Activated CD8-positive, alpha-beta T cell treated with anti-CD3 and anti-CD28 coated beads for 36 hours (primary cell): ENCODE results near the gene PGM1. TPM values are rescaled to one million over a fixed set of nuclear protein-coding genes. Genes with fewer than 3 reads are reported as not detected.

Experiments
- ATAC-seq: fragments of 200-7000 bp; cut with Tn5 transposase; one replicate; pipeline ENCODE4 v1.10.0; 2021; ENCODE audit warnings: mild to moderate bottlenecking, moderate library complexity
- CTCF ChIA-PET: fragments of 350-600 bp; sonication (Branson Sonifier 250); formaldehyde crosslinking; loops from one replicate; lab custom pipeline; 2021; ENCODE audit warnings: antibody characterized with exemption; lab: Charles Lee
- POLR2A ChIA-PET: fragments of 350-600 bp; sonication (Branson Sonifier 250); formaldehyde crosslinking; loops from one replicate; lab custom pipeline; 2021; ENCODE audit warnings: antibody characterized with exemption; lab: Charles Lee
- DNase-seq: peaks from one replicate; pipeline ENCODE4 v3.0.0-alpha.2; 2020
- H3K27ac Mint-ChIP-seq: one replicate; pipeline ENCODE4 v1.8.0; 2021; ENCODE audit warnings: mild to moderate bottlenecking, mixed read lengths
- H3K27me3 Mint-ChIP-seq: one replicate; pipeline ENCODE4 v1.8.0; 2021; ENCODE audit warnings: mixed read lengths
- H3K36me3 Mint-ChIP-seq: one replicate; pipeline ENCODE4 v1.8.0; 2021; ENCODE audit warnings: low read depth, mixed read lengths
- H3K4me1 Mint-ChIP-seq: one replicate; pipeline ENCODE4 v1.8.0; 2021; ENCODE audit warnings: low read depth, mixed read lengths
- H3K4me3 Mint-ChIP-seq: one replicate; pipeline ENCODE4 v1.8.0; 2021; ENCODE audit warnings: mild to moderate bottlenecking, moderate library complexity, mixed read lengths
- H3K9me3 Mint-ChIP-seq: one replicate; pipeline ENCODE4 v1.8.0; 2021; ENCODE audit warnings: mixed read lengths
- CTCF ChIP-seq: fragments of 200-600 bp; IDR thresholded peaks from one replicate; pipeline ENCODE4 v1.8.0; 2022; ENCODE audit warnings: antibody characterized with exemption, mild to moderate bottlenecking
- intact Hi-C: fragments of 100-400 bp; cut with micrococcal nuclease; formaldehyde crosslinking; loops from one replicate; pipeline ENCODE4 v1.10.0; 2022
- total RNA-seq, 2 experiments: library from RNA; stranded (reverse); gene quantifications; one replicate each; pipeline ENCODE4 v1.2.3, GENCODE V29; 2021

Gene PGM1
- total RNA-seq, 2 experiments from 2014 or later = 47.4 to 48.9 TPM

GRCh38 chr1:63638875-63639274, 45.7 kb downstream of the PGM1 start:
- Mint-ChIP-seq H3K4me3 (no peak overlapping the region), H3K4me1 (no peaks in the 10 kb centered on the region), H3K9me3 (no peaks in the 10 kb centered on the region), H3K27ac (no peak overlapping the region), H3K36me3 (peaks cover 46% of the 10 kb centered on the region), H3K27me3 (no peaks in the 10 kb centered on the region)
- no peak for ATAC-seq
- DNase-seq = no peak
- ChIA-PET CTCF (no interaction called here), POLR2A (no interaction called here)
- intact Hi-C loops = no loop called here
- TF ChIP-seq CTCF = no peak

DNA sequence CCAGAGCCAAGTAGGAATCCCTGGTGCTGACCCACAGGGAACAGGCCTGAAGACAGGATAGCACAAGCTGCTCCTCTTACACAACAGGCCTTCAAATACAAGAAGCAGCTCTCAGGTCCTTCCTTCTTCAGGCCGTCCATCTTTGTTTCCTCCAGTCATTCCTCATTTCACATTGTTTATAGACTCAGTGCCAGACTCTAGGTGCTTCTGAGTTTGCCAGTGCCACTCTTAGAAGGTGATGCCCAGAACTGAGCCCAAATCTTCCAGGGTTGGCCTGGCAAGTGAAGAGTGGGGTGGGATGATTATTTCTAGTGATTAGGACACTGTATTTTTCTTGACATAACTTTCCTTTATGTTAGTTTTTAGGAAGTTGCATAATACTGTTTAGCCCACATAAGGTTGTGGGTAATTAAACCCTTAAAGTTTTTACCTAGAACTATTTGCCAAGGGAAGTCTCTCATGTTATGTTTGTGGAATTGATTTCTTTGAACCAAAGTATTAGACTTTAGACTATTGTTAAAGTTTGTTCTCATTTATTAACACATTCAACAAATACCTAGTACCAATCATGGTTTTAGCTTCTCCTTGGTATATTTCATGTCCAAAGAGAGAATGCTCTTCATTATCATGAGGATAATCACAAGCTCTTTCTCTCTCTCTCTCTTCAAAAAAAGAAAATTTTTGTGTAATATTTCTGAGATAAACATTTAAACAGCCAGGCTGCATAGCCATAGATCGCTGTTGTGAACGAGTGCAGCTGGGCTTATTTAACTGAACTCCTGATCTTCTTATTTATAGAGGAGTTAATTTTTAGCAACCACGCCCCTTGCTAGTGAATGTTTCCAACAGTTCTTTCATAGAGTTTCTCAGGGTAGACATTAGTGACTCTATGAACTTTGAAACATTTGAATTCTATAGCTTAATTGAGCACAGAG, 47.7 kb downstream of the PGM1 start:
- Mint-ChIP-seq H3K27me3 (no peaks in the 10 kb centered on the region), H3K4me1 (no peaks in the 10 kb centered on the region), H3K27ac (no peak overlapping the region), H3K36me3 (peaks cover 43% of the 10 kb centered on the region), H3K9me3 (no peaks in the 10 kb centered on the region), H3K4me3 (no peak overlapping the region)
- TF ChIP-seq CTCF = no peak
- ChIA-PET POLR2A (no interaction called here), CTCF (no interaction called here)
- DNase-seq (no peak), ATAC-seq (no peak)
- intact Hi-C loops = no loop called here

GRCh38 chr1:63641615-63642014, 48.4 kb downstream of the PGM1 start:
- Mint-ChIP-seq H3K4me1 (no peaks in the 10 kb centered on the region), H3K27me3 (no peaks in the 10 kb centered on the region), H3K27ac (no peak overlapping the region), H3K9me3 (no peaks in the 10 kb centered on the region), H3K4me3 (no peak overlapping the region), H3K36me3 (peaks cover 39% of the 10 kb centered on the region)
- DNase-seq (no peak), ATAC-seq (no peak)
- intact Hi-C loops = no loop called here
- CTCF ChIA-PET = no interaction called here
- no peak for TF ChIP-seq CTCF
- POLR2A ChIA-PET = no interaction called here

DNA sequence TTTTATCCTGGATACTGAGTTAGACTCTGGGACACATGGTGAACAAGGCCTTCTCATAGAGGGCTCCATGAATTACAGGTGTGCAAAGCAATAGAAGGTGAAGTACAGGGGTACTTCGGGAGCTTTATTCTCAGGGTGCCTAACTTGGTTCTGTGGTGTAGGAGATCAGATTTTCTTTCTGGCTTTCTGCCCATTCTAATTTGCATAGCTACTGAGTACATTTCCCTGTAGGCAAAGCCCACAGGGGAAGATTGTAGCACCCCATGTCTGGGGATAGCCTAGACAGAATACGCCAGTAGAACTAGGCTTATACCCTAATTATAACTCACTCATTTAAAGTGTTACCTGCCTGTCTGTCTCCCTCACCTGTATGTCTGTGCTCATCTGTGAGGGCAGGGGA, 49.7 kb downstream of the PGM1 start:
- CTCF ChIA-PET = no interaction called here

More for the DNA sequence above, 49.7 kb downstream of the PGM1 start:
- Mint-ChIP-seq H3K4me1 (no peaks in the 10 kb centered on the region), H3K4me3 (no peak overlapping the region), H3K9me3 (no peaks in the 10 kb centered on the region), H3K27ac (no peak overlapping the region), H3K36me3 (peaks cover 34% of the 10 kb centered on the region), H3K27me3 (no peaks in the 10 kb centered on the region)
- POLR2A ChIA-PET = no interaction called here
- intact Hi-C loops = no loop called here
- ATAC-seq = no peak
- DNase-seq = no peak
- TF ChIP-seq CTCF = no peak
